Spinal cord (tissue), 10 donors: Measurements from ENCODE around the gene STAMBP. TPM values are rescaled to one million over a fixed set of nuclear protein-coding genes. Genes with fewer than 3 reads are reported as not detected.

Experiments used
- DNase-seq, 6 donors: peaks; one replicate each; pipeline versions ENCODE4 v3.0.0 to v3.0.0-alpha.2; 2013 to 2015; ENCODE audit warnings: low spot score in 6 of 6, low read depth in 4 of 6
- H3K27ac ChIP-seq: one replicate; pipeline ENCODE4 v1.5.1; 2013; ENCODE audit warnings: low read depth, low read length, control low read depth
- H3K27me3 ChIP-seq: one replicate; pipeline ENCODE4 v1.6.1; 2013; ENCODE audit warnings: low read length; ENCODE audit not compliant: control insufficient read depth, insufficient read depth
- H3K36me3 ChIP-seq: one replicate; pipeline ENCODE4 v1.6.1; 2013; ENCODE audit warnings: low read length; ENCODE audit not compliant: control insufficient read depth, insufficient read depth
- H3K4me1 ChIP-seq: one replicate; pipeline ENCODE4 v1.6.1; 2013; ENCODE audit warnings: low read length; ENCODE audit not compliant: control insufficient read depth, insufficient read depth
- H3K4me3 ChIP-seq: one replicate; pipeline ENCODE4 v1.5.1; 2013; ENCODE audit warnings: low read depth, low read length, control low read depth
- H3K9me3 ChIP-seq: one replicate; pipeline ENCODE4 v1.6.1; 2013; ENCODE audit warnings: low read length; ENCODE audit not compliant: control insufficient read depth, insufficient read depth
- WGBS: methylation state at CpG from one replicate; pipeline ENCODE4 v1.1.5; 2013; ENCODE audit warnings: missing lambda C conversion rate; ENCODE audit not compliant: insufficient coverage; 5-methylcytosine and 5-hydroxymethylcytosine counted together
- polyA plus RNA-seq, 2 donors: library from polyadenylated mRNA; unstranded; fragments of 120-200 nt; gene quantifications; one replicate each; pipeline ENCODE4 v1.2.1, GENCODE V29; 2013; ENCODE audit not compliant: insufficient read length in 2 of 2
- total RNA-seq, 2 donors: library from RNA; depleted of rRNA in 1 of 2; stranded (reverse); fragments of 120-200 nt in 1 of 2; fragments of >200 nt in 1 of 2; gene quantifications; one replicate each; pipeline versions ENCODE4 v1.2.3 to v1.2.4, GENCODE V29; 2013 to 2014
- donor health status: healthy.

STAMBP gene
- total and polyA plus RNA-seq, 4 donors: 34.7 to 86.9 (median 61.6) TPM

DNA sequence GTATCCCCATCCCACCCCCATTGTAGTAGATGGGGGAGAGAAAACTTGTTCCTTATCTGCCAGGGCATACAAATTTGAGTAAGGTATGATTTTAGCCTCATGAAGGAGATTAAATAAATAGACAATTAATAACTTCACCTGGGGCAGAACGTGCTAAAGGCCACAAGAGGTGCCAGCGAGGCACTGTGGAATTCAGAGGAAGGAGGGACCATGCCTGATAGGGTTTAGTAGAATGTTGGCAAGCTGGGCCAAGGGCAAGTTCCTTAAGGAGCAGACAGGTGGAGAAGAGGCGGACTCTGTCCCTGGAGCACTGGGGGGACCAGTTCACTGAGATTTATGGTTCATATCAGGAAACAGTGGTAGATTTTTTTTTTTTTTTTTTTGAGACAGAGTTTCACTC lies 22.5 kb downstream of the STAMBP start:
- Histone ChIP-seq H3K4me1 (no peaks in the 10 kb centered on the region), H3K27me3 (no peaks in the 10 kb centered on the region), H3K4me3 (no peak overlapping the region), H3K9me3 (no peaks in the 10 kb centered on the region), H3K27ac (no peak overlapping the region), H3K36me3 (peaks cover 60% of the 10 kb centered on the region)
- 93% methylated on average over 2 of the region's 3 CpGs for WGBS
- no peak for DNase-seq

DNA sequence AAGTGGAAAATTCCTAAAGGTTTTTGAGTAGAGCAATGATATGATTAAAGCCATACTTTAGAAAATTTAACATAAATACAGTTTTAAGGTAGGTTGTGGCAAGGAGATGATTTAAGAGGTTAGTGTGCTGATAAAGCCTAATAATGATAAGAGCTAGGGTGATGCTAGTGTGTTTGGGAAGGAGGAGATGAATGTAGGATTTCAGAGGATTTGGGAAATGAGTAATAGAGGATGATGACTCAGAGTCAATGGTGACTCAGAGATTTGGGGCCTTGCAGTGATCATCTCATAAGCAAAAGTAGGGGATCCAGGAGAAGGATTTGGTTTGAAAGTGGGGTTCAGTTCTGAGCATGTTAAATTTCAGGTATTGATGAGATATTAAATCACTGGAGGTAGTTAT lies 23.3 kb downstream of the STAMBP start:
- Histone ChIP-seq H3K4me1 (no peaks in the 10 kb centered on the region), H3K27me3 (no peaks in the 10 kb centered on the region), H3K4me3 (no peak overlapping the region), H3K27ac (no peak overlapping the region), H3K9me3 (no peaks in the 10 kb centered on the region), H3K36me3 (peaks cover 55% of the 10 kb centered on the region)
- no peak for DNase-seq

DNA sequence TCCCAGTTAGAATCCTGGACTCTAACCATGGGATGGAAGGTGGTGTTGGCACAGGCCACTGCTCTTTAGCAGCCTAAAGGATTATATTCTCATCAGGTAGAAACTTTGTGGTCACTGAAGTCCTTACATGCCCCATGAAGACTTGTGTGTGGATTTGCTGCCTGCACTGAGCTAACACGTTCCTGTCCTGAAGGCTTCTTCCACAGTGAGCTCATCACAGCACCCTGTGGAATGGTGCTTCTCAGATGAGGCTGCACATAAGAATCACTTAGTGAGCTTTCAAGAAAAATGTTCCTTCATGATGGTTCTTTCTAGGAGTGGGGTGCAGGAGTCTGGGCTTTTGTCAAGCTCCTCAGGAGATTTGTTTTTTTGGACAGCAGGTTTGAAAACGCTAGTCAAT lies 26.8 kb downstream of the STAMBP start:
- Histone ChIP-seq H3K9me3 (no peaks in the 10 kb centered on the region), H3K27me3 (no peaks in the 10 kb centered on the region), H3K27ac (no peak overlapping the region), H3K4me1 (no peaks in the 10 kb centered on the region), H3K4me3 (no peak overlapping the region), H3K36me3 (peaks cover 44% of the 10 kb centered on the region)
- no peak for DNase-seq
- WGBS: 71% methylated on average over 1 of the region's 2 CpGs

DNA sequence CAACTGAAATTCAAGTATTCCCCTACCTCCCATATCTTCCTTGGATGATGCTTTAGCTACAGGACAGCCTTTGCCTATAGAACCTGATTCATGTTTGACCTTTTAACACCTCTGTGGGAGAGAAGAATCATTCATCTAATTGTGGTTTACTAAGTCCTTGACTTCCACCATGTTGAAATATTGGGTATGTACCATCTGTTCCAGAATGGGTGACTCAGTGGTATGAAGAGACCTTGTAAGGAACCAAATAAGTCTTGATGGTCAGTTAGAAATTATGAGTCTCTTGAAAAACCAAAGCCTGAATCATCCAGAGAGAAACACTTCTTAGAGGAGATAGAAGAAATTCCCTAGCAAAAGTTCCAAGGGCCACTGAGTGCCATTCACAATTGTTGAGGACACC lies 27.5 kb downstream of the STAMBP start:
- H3K36me3 ChIP-seq: peaks cover 44% of the 10 kb centered on the region
- no peak overlapping the region for H3K4me3 ChIP-seq
- no peaks in the 10 kb centered on the region for H3K4me1 ChIP-seq
- no peak overlapping the region for H3K27ac ChIP-seq
- no peaks in the 10 kb centered on the region for H3K9me3 ChIP-seq
- DNase-seq: no peak
- H3K27me3 ChIP-seq: no peaks in the 10 kb centered on the region

DNA sequence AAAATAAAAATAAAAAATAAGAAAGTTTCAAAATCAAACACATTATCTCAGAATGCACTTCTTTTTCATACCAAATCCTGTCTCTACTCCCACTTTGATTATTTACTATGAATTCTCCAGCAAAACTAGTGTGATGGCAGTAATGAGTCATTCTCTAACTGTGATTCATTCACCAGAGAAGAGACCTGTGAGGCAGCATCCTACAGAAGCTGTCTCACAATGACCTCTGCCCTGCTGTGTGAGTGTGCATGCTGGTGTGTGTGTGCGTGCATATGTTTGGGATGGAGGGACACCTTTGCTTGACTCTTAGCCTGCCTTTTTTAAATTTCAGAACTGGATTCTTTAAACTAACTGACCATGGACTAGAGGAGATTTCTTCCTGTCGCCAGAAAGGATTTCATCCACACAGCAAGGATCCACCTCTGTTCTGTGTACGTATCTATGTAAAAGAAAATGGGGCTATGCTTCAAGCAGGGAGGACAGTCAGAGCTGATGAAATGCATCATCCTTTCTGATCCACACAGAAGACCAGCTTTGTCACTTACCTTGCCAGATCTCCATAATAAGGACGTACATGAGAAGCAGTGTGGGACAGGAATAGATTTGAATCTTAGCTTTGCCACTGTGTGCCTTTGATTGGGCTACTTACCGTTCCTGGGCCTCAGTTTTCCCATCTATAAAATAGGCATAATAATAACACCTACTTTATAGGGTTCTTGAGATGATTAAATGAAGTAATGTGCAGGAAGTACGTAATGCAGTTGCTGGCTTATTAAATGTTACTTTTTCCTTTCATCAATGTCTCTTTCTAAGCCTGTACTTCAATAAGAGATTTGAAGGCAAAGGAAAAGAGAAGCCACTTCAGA lies 31.2 kb downstream of the STAMBP start:
- Histone ChIP-seq H3K4me1 (no peaks in the 10 kb centered on the region), H3K9me3 (no peaks in the 10 kb centered on the region), H3K36me3 (peaks cover 31% of the 10 kb centered on the region), H3K27ac (no peak overlapping the region), H3K4me3 (no peak overlapping the region), H3K27me3 (no peaks in the 10 kb centered on the region)
- no peak for DNase-seq
- WGBS: no CpG with 5 or more reads among the region's 6 CpGs

DNA sequence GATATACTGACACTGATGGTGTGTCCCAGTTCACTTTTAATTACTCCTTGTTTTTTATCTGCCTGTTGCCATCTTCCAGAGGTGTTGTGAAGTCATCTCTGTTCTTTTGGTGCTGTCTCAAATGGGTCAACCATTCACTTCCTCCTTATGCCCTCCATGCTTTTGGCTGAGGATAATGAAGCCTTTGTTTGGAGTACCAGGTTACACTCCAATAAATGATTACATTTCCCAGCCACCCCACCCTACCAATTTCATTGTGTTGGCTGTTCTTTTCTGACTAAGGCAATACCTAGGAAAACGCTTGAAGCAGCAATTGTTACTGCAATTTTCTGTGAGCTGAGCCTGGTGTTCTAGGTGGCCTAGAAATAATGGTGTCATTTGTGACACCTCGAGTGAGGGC lies 34.2 kb downstream of the STAMBP start:
- Histone ChIP-seq H3K36me3 (peaks cover 20% of the 10 kb centered on the region), H3K27me3 (no peaks in the 10 kb centered on the region), H3K27ac (no peak overlapping the region), H3K9me3 (no peaks in the 10 kb centered on the region), H3K4me3 (no peak overlapping the region), H3K4me1 (no peaks in the 10 kb centered on the region)
- no peak for DNase-seq
- 79% methylated on average over 2 of the region's 2 CpGs for WGBS

DNA sequence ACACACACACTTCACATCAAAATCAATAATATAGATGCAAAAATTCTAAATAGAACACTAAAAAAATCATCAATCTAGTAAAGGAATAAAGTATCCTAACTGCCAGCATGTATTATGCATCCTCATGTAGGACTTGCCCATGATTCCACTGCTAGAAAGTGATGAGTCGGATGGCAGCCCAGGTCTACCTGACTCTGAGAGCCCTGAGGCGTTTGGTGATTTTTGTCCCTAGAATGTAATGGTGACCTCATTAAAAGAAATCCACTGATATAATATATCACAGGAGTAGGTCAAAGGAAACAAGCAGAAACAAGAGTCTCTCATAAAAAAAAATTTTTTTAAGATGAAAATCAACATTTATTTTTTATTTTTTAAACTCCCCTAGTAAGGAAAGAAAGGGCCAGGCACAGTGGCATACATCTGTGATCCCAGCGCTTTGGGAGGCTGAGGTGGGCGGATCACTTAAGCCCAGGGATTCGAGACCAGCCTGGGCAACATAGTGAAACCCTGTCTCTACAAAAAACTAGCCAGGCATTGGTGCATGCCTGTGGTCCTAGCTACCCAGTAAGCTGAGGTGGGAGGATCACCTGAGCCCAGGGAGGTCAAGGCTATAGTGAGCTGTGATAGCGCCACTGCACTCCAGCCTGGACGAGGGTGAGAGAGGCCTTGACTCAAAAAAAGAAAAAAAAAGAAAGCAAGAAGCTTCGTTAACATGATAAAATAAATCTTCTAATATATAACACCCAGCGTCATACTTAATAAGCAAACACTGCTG lies 39.6 kb downstream of the STAMBP start:
- no peaks in the 10 kb centered on the region for H3K9me3 ChIP-seq
- H3K4me3 ChIP-seq: no peak overlapping the region
- no peak for DNase-seq
- H3K27me3 ChIP-seq: no peaks in the 10 kb centered on the region
- no peak overlapping the region for H3K27ac ChIP-seq
- H3K4me1 ChIP-seq: no peaks in the 10 kb centered on the region
- peaks cover 15% of the 10 kb centered on the region for H3K36me3 ChIP-seq
- no CpG with 5 or more reads among the region's 9 CpGs for WGBS

DNA sequence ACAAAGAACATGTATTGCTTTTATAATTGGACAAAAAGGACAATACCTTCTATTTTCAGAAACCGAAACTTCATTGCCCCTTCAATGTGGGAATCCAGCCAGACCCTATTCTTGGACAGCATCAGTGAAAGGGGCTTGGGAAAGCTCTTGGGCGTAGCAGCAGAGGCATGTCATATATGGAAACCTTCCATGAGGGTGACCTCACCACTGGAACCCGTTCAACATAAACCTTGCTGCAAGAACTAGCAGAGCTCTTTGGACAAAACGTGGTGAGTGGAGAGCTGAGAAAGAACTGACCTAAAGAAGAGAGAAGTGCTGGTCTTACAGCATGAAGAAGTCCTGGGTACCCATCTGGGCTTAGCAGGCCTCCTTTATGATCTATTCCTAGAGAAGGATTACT lies 41.3 kb downstream of the STAMBP start:
- Histone ChIP-seq H3K27ac (peak overlapping the region; percentile 60), H3K4me3 (no peak overlapping the region), H3K4me1 (no peaks in the 10 kb centered on the region), H3K27me3 (no peaks in the 10 kb centered on the region), H3K9me3 (no peaks in the 10 kb centered on the region), H3K36me3 (peaks cover 9% of the 10 kb centered on the region)
- peak in 4 of 6 donors; percentile 9 to 89 (median 44) for DNase-seq
- 81% methylated on average over 2 of the region's 4 CpGs for WGBS

DNA sequence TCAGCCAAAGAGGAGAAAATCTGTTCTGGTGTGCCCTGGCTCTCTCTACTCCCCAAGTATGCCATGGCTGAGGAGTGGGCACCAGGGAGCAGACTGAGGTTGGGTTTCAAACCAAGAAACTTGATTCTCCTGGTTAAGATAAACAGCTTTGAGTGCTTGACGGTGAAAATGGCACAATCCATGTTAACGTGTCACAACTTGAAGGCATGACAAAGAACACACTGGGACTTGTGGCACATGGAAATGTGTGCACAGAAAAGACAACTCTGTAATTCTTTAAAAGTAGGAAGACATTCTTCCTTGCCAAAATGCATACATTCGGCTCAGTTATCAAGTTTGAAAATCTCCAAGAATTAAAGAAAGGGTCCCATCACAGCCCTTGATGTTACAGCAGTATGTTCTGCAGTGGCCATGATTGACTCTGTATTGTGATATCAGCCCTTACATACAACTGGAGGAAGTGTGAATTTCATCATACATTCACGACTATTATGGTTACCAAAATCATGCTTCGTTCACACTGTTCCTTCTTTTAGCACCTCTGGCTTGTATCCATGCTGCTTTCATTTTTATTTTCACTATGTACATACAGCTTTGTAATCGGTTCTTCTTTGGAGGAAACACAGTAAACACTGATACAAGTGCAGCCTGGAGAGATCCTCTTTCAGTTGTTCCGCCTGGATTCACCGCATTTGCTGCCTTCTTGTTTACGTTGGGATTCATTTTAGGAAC lies 48.5 kb downstream of the STAMBP start:
- Histone ChIP-seq H3K36me3 (no peaks in the 10 kb centered on the region), H3K27me3 (no peaks in the 10 kb centered on the region), H3K4me3 (no peak overlapping the region), H3K4me1 (no peaks in the 10 kb centered on the region), H3K9me3 (no peaks in the 10 kb centered on the region), H3K27ac (no peak overlapping the region)
- 82% methylated on average over 5 of the region's 9 CpGs for WGBS
- DNase-seq: no peak
